GM12873 (cell line): Measurements from ENCODE around the gene VAMP3.

Source experiments
- CTCF ChIP-seq: IDR thresholded peaks from 2 replicates; pipeline ENCODE4 v1.5.1; 2012; ENCODE audit warnings: low read depth, mild to moderate bottlenecking, moderate library complexity, low read length, control low read depth; ENCODE audit not compliant: insufficient read depth; ENCODE audit errors: missing control alignments

Gene VAMP3

DNA sequence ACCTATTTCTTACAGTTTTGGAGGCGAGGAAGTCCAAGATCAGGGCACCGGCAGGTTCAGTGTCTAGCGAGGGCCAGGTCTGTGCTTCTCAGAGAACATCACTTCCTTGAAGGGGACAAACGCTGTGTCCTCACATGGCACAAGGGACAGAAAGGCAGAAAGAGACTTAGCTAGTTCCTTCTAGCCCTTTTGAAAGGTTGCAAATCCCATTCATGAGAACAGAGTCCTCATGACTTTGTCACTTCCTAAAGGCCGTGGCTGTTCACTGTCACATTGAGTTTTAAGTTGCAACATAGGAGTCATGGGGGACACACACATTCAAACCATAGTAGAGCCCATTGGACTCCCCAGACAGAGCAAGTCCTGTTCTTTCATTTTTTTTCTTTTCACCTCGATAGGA, 40.4 kb downstream of the VAMP3 start:
- no peak for TF ChIP-seq CTCF

GRCh38 chr1:7813677-7814373, 42.7 kb downstream of the VAMP3 start:
- no peak for TF ChIP-seq CTCF

- TF ChIP-seq CTCF, result no peak
Measured at GRCh38 chr1:7821282-7821681, 50.2 kb downstream of the VAMP3 start.

DNA sequence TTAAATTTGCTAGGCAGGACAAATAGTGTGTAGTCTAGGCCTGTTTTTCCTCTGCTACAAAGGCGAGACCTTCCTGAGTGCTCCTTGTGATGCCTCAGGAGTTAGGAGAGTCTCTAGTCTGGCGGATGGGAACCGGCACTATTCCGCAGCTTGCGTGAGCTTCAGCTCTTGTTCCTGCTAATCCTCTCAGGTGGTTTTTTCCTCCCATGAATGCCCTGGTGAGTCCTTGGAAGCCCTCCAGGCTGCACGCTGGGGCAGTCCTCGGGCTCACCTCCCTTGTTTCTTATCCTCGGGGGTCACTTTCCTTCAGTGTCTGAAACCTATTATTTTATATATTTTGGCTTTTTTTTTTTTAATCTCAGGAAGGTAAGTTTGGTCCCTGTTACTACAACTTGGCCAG, 53.6 kb downstream of the VAMP3 start:
- no peak for TF ChIP-seq CTCF

- no peak for TF ChIP-seq CTCF
Measured at GRCh38 chr1:7826363-7826762, 55.3 kb downstream of the VAMP3 start.

DNA sequence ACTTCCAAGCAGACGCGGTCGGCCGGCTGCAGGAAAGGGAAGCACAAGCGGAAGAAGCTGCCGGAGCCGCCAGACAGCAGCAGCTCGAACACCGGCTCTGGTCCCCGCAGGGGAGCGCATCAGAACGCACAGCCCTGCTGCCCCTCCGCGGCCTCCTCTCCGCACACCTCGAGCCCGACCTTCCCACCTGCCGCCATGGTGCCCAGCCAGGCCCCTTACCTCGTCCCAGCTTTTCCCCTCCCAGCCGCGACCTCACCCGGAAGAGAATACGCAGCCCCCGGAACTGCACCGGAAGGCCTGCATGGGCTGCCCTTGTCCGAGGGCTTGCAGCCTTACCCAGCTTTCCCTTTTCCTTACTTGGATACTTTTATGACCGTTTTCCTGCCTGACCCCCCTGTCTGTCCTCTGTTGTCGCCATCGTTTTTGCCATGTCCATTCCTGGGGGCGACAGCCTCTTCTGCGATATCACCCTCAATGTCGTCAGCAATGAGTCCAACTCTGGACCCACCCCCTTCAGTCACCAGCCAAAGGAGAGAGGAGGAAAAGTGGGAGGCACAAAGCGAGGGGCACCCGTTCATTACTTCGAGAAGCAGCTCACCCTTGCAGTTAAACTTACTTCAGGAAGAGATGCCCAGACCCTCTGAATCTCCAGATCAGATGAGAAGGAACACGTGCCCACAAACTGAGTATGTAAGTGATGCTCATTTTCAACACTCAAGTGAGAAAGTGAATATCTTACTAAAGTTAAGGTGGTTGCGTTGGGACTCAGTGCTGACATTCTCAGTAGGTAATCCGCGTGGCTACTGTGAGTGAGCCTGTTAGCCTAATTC, 56.2 kb downstream of the VAMP3 start:
- TF ChIP-seq CTCF, result no peak
